Peyer's patch (tissue), 4 donors: Measurements from ENCODE around the gene PLA2G4E. TPM values are rescaled to one million over a fixed set of nuclear protein-coding genes. Genes with fewer than 3 reads are reported as not detected.

Experiments
- DNase-seq, 3 donors: peaks; one replicate each; pipeline ENCODE4 v3.0.0-alpha.2; 2017 to 2019
- H3K27ac ChIP-seq, 4 donors: fragments of 200-600 bp; sonication (generic); one replicate each; pipeline ENCODE4 v1.5.1; 2016 to 2019
- H3K27me3 ChIP-seq, 2 donors: fragments of 200-600 bp; sonication (generic); one replicate each; pipeline ENCODE4 v1.5.1; 2019
- H3K36me3 ChIP-seq, 3 donors: fragments of 200-600 bp; sonication (generic); one replicate each; pipeline ENCODE4 v1.5.1; 2016 to 2019
- H3K4me1 ChIP-seq, 4 donors: fragments of 200-600 bp; sonication (generic); one replicate each; pipeline ENCODE4 v1.5.1; 2016 to 2019
- H3K4me3 ChIP-seq, 4 donors: fragments of 200-600 bp; sonication (generic); 1 replicate in 3 of 4; 2 replicates in 1 of 4; pipeline ENCODE4 v1.5.1; 2016 to 2019; ENCODE audit warnings: mild to moderate bottlenecking in 1 of 4
- H3K9me3 ChIP-seq, 4 donors: fragments of 200-600 bp; sonication (generic); one replicate each; pipeline ENCODE4 v1.5.1; 2016 to 2019; ENCODE audit warnings: mild to moderate bottlenecking in 1 of 4
- POLR2A ChIP-seq, 2 donors: fragments of 450-650 bp; IDR thresholded peaks; one replicate each; pipeline ENCODE4 v1.5.1; 2017; ENCODE audit warnings: antibody characterized with exemption in 2 of 2, mild to moderate bottlenecking in 2 of 2, moderate library complexity in 2 of 2
- total RNA-seq, 4 donors: library from RNA; depleted of rRNA; stranded (reverse); fragments of >200 nt; gene quantifications; one replicate each; pipeline ENCODE4 v1.1.0, GENCODE V29; 2016
- TF ChIP-seq, protein P1 (sequence below), 6 experiments: fragments of 450-650 bp in 4 of 6; fragments of 200-600 bp in 2 of 6; sonication (generic) in 1 of 6; IDR thresholded peaks; one replicate each; pipeline ENCODE4 v1.5.1; 2017 to 2019; ENCODE audit warnings: antibody characterized with exemption in 6 of 6, mild to moderate bottlenecking in 3 of 6, moderate library complexity in 1 of 6

PLA2G4E gene
- total RNA-seq, 4 donors from 2014 or later, result 1.5 TPM; not detected in 3

DNA sequence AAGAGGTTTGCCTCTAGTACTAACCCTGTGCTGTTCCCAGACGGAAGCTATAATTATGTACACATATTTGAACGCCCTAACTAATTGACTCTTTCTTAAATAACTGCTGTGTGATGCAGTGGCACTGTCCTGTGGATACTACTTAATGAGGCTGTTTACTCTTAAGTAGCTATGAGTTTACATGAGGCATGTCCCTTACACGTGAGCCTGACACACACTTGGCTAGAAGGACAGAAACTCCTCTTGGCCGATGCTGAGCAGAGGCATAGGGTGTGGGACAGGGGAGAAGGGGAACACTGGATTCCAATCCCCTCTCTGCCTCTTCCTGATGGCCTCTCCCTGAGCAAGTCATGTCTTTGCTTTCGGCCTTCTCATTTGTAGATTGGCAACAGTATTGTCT is 70.4 kb downstream of the PLA2G4E start:
- Histone ChIP-seq H3K9me3 (no peaks in the 10 kb centered on the region), H3K4me3 (no peak overlapping the region), H3K36me3 (peaks cover 0 to 24% (median 0%) of the 10 kb centered on the region in 3 donors), H3K27ac (peak overlapping the region in 1 of 4 donors; percentile 10), H3K4me1 (peaks cover 0 to 18% (median 0%) of the 10 kb centered on the region in 4 donors), H3K27me3 (no peaks in the 10 kb centered on the region)
- TF ChIP-seq, protein P1, sequence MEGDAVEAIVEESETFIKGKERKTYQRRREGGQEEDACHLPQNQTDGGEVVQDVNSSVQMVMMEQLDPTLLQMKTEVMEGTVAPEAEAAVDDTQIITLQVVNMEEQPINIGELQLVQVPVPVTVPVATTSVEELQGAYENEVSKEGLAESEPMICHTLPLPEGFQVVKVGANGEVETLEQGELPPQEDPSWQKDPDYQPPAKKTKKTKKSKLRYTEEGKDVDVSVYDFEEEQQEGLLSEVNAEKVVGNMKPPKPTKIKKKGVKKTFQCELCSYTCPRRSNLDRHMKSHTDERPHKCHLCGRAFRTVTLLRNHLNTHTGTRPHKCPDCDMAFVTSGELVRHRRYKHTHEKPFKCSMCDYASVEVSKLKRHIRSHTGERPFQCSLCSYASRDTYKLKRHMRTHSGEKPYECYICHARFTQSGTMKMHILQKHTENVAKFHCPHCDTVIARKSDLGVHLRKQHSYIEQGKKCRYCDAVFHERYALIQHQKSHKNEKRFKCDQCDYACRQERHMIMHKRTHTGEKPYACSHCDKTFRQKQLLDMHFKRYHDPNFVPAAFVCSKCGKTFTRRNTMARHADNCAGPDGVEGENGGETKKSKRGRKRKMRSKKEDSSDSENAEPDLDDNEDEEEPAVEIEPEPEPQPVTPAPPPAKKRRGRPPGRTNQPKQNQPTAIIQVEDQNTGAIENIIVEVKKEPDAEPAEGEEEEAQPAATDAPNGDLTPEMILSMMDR (IDR thresholded peaks at IDR 0.05), result no peak
- no peak for TF ChIP-seq POLR2A (IDR thresholded peaks at IDR 0.05)
- no peak for DNase-seq

DNA sequence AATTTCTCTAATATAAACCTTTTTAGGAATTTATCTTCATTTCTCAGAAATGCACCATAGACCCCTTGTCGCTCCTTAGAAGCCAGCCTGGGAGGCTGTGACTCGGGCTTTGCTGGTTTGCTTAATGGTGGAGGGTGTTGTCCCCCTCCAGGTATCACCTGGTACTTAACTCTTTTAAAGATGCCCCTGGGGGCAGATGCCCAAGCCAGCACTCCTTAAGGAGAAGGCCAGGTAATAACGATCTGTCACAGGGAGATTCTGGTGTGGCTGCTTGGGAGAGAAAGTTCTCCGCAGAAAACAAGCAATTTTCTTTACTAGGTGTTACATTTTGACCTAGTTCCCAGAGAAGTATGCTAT is 70.7 kb downstream of the PLA2G4E start:
- Histone ChIP-seq H3K27me3 (no peaks in the 10 kb centered on the region), H3K36me3 (peaks cover 0 to 27% (median 0%) of the 10 kb centered on the region in 3 donors), H3K27ac (peak overlapping the region in 1 of 4 donors; percentile 10), H3K4me1 (peaks cover 0 to 18% (median 0%) of the 10 kb centered on the region in 4 donors), H3K9me3 (no peaks in the 10 kb centered on the region), H3K4me3 (no peak overlapping the region)
- TF ChIP-seq, protein P1 (IDR thresholded peaks at IDR 0.05), result no peak
- no peak for TF ChIP-seq POLR2A (IDR thresholded peaks at IDR 0.05)
- no peak for DNase-seq

DNA sequence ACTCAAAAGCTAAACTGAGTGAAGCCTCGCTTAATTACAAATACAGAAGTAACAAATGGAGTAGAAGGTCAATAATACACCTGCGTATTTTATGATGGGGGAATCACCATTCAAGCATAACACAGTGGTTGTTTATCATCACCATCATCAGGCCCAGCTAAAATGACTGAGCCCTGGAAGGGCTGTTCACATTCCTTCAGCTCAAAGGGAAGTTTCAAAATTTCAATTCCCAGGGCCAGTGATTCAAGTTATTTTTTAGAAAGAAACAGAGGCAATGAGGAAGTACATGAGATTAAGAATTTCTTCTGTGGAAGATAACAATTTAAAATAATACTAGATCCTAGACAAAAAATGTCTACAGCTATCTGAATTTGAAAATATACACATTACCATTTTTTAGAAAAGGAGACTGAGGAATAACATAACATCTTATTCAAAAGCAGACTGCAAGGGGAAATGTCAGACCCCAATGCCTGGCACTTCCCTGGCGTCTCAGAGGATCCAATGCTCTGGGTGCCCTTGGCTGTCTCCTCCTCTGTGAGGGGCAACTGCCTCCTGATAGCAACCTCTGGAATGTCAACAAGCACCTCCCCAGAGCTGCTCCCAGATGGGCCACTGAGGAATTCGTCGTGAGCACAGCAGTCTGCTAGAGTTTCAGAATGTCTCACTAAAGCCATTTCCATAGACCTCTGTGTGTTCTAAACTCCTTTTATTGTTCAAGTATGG is 71.3 kb downstream of the PLA2G4E start:
- peak in 1 of 3 donors; percentile 29 for DNase-seq
- TF ChIP-seq POLR2A (IDR thresholded peaks at IDR 0.05), result no peak
- TF ChIP-seq, protein P1 (IDR thresholded peaks at IDR 0.05), result no peak
- Histone ChIP-seq H3K27ac (no peak overlapping the region), H3K4me1 (peaks cover 0 to 18% (median 0%) of the 10 kb centered on the region in 4 donors), H3K27me3 (no peaks in the 10 kb centered on the region), H3K9me3 (no peaks in the 10 kb centered on the region), H3K36me3 (peaks cover 0 to 27% (median 0%) of the 10 kb centered on the region in 3 donors), H3K4me3 (no peak overlapping the region)

DNA sequence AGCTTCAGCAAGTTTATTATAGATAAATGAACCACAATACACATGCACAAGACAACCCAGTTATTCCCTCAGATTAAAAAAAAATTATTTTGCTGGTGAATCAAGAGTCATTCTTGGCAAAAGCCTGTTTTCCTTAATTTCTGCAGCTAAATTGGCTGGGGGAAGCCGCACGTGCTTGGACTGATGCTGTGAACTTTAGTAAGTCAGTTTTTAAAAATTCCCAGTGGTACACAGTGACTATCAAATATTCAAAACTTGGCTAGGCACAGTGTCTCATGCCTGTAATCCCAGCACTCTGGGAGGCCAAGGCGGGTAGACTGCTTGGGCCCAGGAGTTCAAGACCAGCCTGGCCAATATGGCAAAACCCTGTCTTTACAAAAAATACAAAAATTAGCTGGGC is 72.4 kb downstream of the PLA2G4E start:
- no peaks in the 10 kb centered on the region for H3K27me3 ChIP-seq
- TF ChIP-seq POLR2A (IDR thresholded peaks at IDR 0.05), result no peak
- TF ChIP-seq, protein P1 (IDR thresholded peaks at IDR 0.05), result no peak
- no peak overlapping the region for H3K27ac ChIP-seq
- peaks cover 0 to 24% (median 0%) of the 10 kb centered on the region in 4 donors for H3K4me1 ChIP-seq
- DNase-seq, result no peak
- H3K9me3 ChIP-seq, result no peaks in the 10 kb centered on the region
- H3K4me3 ChIP-seq, result no peak overlapping the region
- H3K36me3 ChIP-seq, result peaks cover 0 to 24% (median 0%) of the 10 kb centered on the region in 3 donors

DNA sequence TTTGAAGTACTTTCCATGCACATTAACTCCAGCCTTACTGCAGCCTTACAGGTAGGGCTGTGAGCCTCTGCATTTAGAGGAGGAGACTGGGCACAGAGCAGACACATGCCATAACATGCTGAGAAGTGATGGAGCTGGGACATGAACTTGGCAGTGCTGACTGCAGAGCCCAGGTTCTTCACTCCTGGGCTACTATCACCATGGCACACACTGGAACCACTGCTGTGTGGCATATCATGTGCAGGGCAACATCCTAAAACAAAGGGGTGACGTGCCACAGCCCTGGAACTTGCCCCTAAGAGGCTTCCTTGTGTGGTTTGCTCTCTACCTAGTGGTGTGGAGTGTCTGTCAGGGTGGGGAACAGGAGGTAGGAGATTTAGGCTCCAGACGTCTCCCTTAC is 73.9 kb downstream of the PLA2G4E start:
- H3K4me1 ChIP-seq, result peaks cover 0 to 21% (median 0%) of the 10 kb centered on the region in 4 donors
- H3K27me3 ChIP-seq, result no peaks in the 10 kb centered on the region
- TF ChIP-seq, protein P1 (IDR thresholded peaks at IDR 0.05), result no peak
- TF ChIP-seq POLR2A (IDR thresholded peaks at IDR 0.05), result no peak
- H3K36me3 ChIP-seq, result peaks cover 0 to 11% (median 0%) of the 10 kb centered on the region in 3 donors
- H3K27ac ChIP-seq, result no peak overlapping the region
- peak in 1 of 3 donors; percentile 15 for DNase-seq
- H3K4me3 ChIP-seq, result no peak overlapping the region
- no peaks in the 10 kb centered on the region for H3K9me3 ChIP-seq
